Fibroblast of lung (primary cell): Measurements from ENCODE around the gene OR6T1.

Experiments used
- EZH2 ChIP-seq: IDR thresholded peaks from 2 replicates; pipeline ENCODE4 v1.5.1; 2012; ENCODE audit warnings: low read length, control low read depth, mild to moderate bottlenecking; ENCODE audit errors: missing control alignments
- TF ChIP-seq, protein P1 (sequence below), 2 donors: IDR thresholded peaks in 1 of 2; conservative IDR thresholded peaks in 1 of 2; 1 replicate in 1 of 2; 2 replicates in 1 of 2; pipeline ENCODE4 v1.5.1; 2011 to 2012; ENCODE audit warnings: low read length in 2 of 2, control low read depth in 1 of 2, inconsistent platforms in 1 of 2, low read depth in 1 of 2, mild to moderate bottlenecking in 1 of 2

DNA sequence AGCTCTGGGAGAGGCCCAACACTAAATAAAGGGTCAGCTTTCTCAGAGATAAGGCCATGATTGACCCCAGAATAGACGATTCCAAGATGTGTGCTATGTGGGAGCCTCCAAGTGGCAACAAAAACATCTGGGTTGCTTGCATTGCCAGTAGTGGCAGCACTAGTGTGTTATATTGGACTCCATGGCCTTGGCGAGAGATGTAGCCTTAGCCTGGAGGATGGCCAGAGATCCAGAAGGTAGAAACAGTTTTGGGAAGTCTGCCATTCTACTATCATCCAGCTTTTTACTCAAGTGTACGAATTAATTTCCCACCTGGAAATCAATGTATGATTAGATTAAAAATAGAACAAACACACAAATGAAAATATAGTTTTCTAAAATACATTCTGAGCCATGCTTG is 38.7 kb downstream of the OR6T1 start:
- no peak for TF ChIP-seq EZH2
- TF ChIP-seq, protein P1, sequence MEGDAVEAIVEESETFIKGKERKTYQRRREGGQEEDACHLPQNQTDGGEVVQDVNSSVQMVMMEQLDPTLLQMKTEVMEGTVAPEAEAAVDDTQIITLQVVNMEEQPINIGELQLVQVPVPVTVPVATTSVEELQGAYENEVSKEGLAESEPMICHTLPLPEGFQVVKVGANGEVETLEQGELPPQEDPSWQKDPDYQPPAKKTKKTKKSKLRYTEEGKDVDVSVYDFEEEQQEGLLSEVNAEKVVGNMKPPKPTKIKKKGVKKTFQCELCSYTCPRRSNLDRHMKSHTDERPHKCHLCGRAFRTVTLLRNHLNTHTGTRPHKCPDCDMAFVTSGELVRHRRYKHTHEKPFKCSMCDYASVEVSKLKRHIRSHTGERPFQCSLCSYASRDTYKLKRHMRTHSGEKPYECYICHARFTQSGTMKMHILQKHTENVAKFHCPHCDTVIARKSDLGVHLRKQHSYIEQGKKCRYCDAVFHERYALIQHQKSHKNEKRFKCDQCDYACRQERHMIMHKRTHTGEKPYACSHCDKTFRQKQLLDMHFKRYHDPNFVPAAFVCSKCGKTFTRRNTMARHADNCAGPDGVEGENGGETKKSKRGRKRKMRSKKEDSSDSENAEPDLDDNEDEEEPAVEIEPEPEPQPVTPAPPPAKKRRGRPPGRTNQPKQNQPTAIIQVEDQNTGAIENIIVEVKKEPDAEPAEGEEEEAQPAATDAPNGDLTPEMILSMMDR (conservative IDR thresholded peaks at IDR 0.05 in 1 of 2, IDR thresholded peaks at IDR 0.05 in 1 of 2; ENCODE audit: low read depth in 1 of 2, low read length in 2 of 2), result no peak
